ENCODE data around the gene DCUN1D5.

- no peak for TF ChIP-seq CTCF (IDR thresholded peaks at IDR 0.05; ENCODE audit: insufficient read depth, low read length)
- TF ChIP-seq POLR2AphosphoS5 (IDR thresholded peaks at IDR 0.05; ENCODE audit: low read depth), result no peak
- no peak for TF ChIP-seq GABPA (IDR thresholded peaks at IDR 0.05; ENCODE audit: low read depth)
- no peak for TF ChIP-seq REST (IDR thresholded peaks at IDR 0.05; ENCODE audit: insufficient replicate concordance, low read depth)
Observed at GRCh38 chr11:103069367-103069766, 22.6 kb downstream of the DCUN1D5 start.
